Activated T-cell treated with anti-CD3 and anti-CD28 coated beads, Interleukin-2, amount 50 U/mL, for 24 hours (primary cell): ENCODE data around the gene HRH3.

ENCODE experiments used
- DNase-seq: peaks from one replicate; pipeline ENCODE4 v3.0.0-alpha.2; 2020
- H3K27ac Mint-ChIP-seq: 2 replicates; pipeline ENCODE4 v1.8.0; 2020; ENCODE audit warnings: mild to moderate bottlenecking, mixed read lengths
- H3K27me3 Mint-ChIP-seq: 2 replicates; pipeline ENCODE4 v1.8.0; 2020; ENCODE audit warnings: mixed read lengths
- H3K36me3 Mint-ChIP-seq: 2 replicates; pipeline ENCODE4 v1.8.0; 2020; ENCODE audit warnings: low read depth, mixed read lengths
- H3K4me1 Mint-ChIP-seq: 2 replicates; pipeline ENCODE4 v1.8.0; 2020; ENCODE audit warnings: low read depth, mixed read lengths
- H3K4me3 Mint-ChIP-seq: 2 replicates; pipeline ENCODE4 v1.8.0; 2020; ENCODE audit warnings: mild to moderate bottlenecking, moderate library complexity, mixed read lengths
- H3K9me3 Mint-ChIP-seq: 2 replicates; pipeline ENCODE4 v1.8.0; 2020; ENCODE audit warnings: mixed read lengths

The HRH3 gene

GRCh38 chr20:62219992-62220665, at the start of gene HRH3:
HRH3 (minus strand) TSS chr20:62220278; CDS start chr20:62219970, 308 bp downstream.
- no peaks in the 10 kb centered on the region for H3K9me3 Mint-ChIP-seq
- peak; percentile 70 for DNase-seq
- H3K4me1 Mint-ChIP-seq: peaks cover 5% of the 10 kb centered on the region
- no peaks in the 10 kb centered on the region for H3K36me3 Mint-ChIP-seq
- H3K27ac Mint-ChIP-seq: no peak within 1 kb of the TSS
- no peak within 1 kb of the TSS for H3K4me3 Mint-ChIP-seq
- H3K27me3 Mint-ChIP-seq: peaks cover 69% of the 10 kb centered on the region

- DNase-seq: no peak
- Mint-ChIP-seq H3K9me3 (no peaks in the 10 kb centered on the region), H3K4me3 (no peak overlapping the region), H3K4me1 (no peaks in the 10 kb centered on the region), H3K27me3 (no peaks in the 10 kb centered on the region), H3K27ac (no peak overlapping the region), H3K36me3 (peaks cover 60% of the 10 kb centered on the region)
These were observed 49.8 kb upstream of the HRH3 start for GRCh38 chr20:62269871-62270270.

GRCh38 chr20:62269378-62269777, 49.3 kb upstream of the HRH3 start:
- no peaks in the 10 kb centered on the region for H3K27me3 Mint-ChIP-seq
- no peaks in the 10 kb centered on the region for H3K4me1 Mint-ChIP-seq
- H3K9me3 Mint-ChIP-seq: no peaks in the 10 kb centered on the region
- DNase-seq: no peak
- peaks cover 60% of the 10 kb centered on the region for H3K36me3 Mint-ChIP-seq
- H3K27ac Mint-ChIP-seq: no peak overlapping the region
- H3K4me3 Mint-ChIP-seq: no peak overlapping the region

- Mint-ChIP-seq H3K27ac (no peak overlapping the region), H3K36me3 (peaks cover 57% of the 10 kb centered on the region), H3K9me3 (no peaks in the 10 kb centered on the region), H3K4me3 (no peak overlapping the region), H3K4me1 (no peaks in the 10 kb centered on the region), H3K27me3 (no peaks in the 10 kb centered on the region)
- DNase-seq: no peak
These were observed 48.3 kb upstream of the HRH3 start for GRCh38 chr20:62268228-62268900.

GRCh38 chr20:62267543-62267942, 47.5 kb upstream of the HRH3 start:
- no peak for DNase-seq
- Mint-ChIP-seq H3K27me3 (no peaks in the 10 kb centered on the region), H3K27ac (no peak overlapping the region), H3K4me3 (no peak overlapping the region), H3K9me3 (no peaks in the 10 kb centered on the region), H3K36me3 (peaks cover 56% of the 10 kb centered on the region), H3K4me1 (no peaks in the 10 kb centered on the region)

GRCh38 chr20:62266851-62267250, 46.8 kb upstream of the HRH3 start:
- peaks cover 56% of the 10 kb centered on the region for H3K36me3 Mint-ChIP-seq
- H3K27me3 Mint-ChIP-seq: no peaks in the 10 kb centered on the region
- no peak for DNase-seq
- no peak overlapping the region for H3K27ac Mint-ChIP-seq
- no peak overlapping the region for H3K4me3 Mint-ChIP-seq
- no peaks in the 10 kb centered on the region for H3K9me3 Mint-ChIP-seq
- H3K4me1 Mint-ChIP-seq: no peaks in the 10 kb centered on the region

GRCh38 chr20:62266340-62266739, 46.3 kb upstream of the HRH3 start:
- DNase-seq: no peak
- Mint-ChIP-seq H3K27ac (no peak overlapping the region), H3K36me3 (peaks cover 56% of the 10 kb centered on the region), H3K4me3 (no peak overlapping the region), H3K27me3 (no peaks in the 10 kb centered on the region), H3K4me1 (no peaks in the 10 kb centered on the region), H3K9me3 (no peaks in the 10 kb centered on the region)

- no peaks in the 10 kb centered on the region for H3K9me3 Mint-ChIP-seq
- H3K27ac Mint-ChIP-seq: no peak overlapping the region
- no peak for DNase-seq
- H3K4me3 Mint-ChIP-seq: no peak overlapping the region
- peaks cover 63% of the 10 kb centered on the region for H3K36me3 Mint-ChIP-seq
- H3K4me1 Mint-ChIP-seq: no peaks in the 10 kb centered on the region
- no peaks in the 10 kb centered on the region for H3K27me3 Mint-ChIP-seq
These were observed 45.3 kb upstream of the HRH3 start for GRCh38 chr20:62265365-62265764.

- DNase-seq: no peak
- Mint-ChIP-seq H3K4me1 (no peaks in the 10 kb centered on the region), H3K9me3 (no peaks in the 10 kb centered on the region), H3K4me3 (no peak overlapping the region), H3K27ac (no peak overlapping the region), H3K36me3 (peaks cover 78% of the 10 kb centered on the region), H3K27me3 (no peaks in the 10 kb centered on the region)
These were observed 43.3 kb upstream of the HRH3 start for GRCh38 chr20:62263396-62263795.

- Mint-ChIP-seq H3K4me3 (no peak overlapping the region), H3K4me1 (no peaks in the 10 kb centered on the region), H3K27me3 (no peaks in the 10 kb centered on the region), H3K27ac (no peak overlapping the region), H3K36me3 (peaks cover 82% of the 10 kb centered on the region), H3K9me3 (no peaks in the 10 kb centered on the region)
- no peak for DNase-seq
These were observed 42.0 kb upstream of the HRH3 start for GRCh38 chr20:62262064-62262463.

- Mint-ChIP-seq H3K4me1 (peaks cover 7% of the 10 kb centered on the region), H3K9me3 (no peaks in the 10 kb centered on the region), H3K4me3 (no peak overlapping the region), H3K27me3 (no peaks in the 10 kb centered on the region), H3K27ac (no peak overlapping the region), H3K36me3 (peaks cover 74% of the 10 kb centered on the region)
- DNase-seq: no peak
These were observed 39.2 kb upstream of the HRH3 start for GRCh38 chr20:62259294-62259565.

GRCh38 chr20:62258499-62259293, 38.6 kb upstream of the HRH3 start:
- H3K4me3 Mint-ChIP-seq: no peak overlapping the region
- H3K4me1 Mint-ChIP-seq: peaks cover 10% of the 10 kb centered on the region
- H3K9me3 Mint-ChIP-seq: no peaks in the 10 kb centered on the region
- H3K27ac Mint-ChIP-seq: no peak overlapping the region
- DNase-seq: no peak
- H3K36me3 Mint-ChIP-seq: peaks cover 73% of the 10 kb centered on the region
- no peaks in the 10 kb centered on the region for H3K27me3 Mint-ChIP-seq

- DNase-seq: no peak
- peaks cover 21% of the 10 kb centered on the region for H3K4me1 Mint-ChIP-seq
- no peaks in the 10 kb centered on the region for H3K27me3 Mint-ChIP-seq
- H3K9me3 Mint-ChIP-seq: no peaks in the 10 kb centered on the region
- peaks cover 53% of the 10 kb centered on the region for H3K36me3 Mint-ChIP-seq
- no peak overlapping the region for H3K27ac Mint-ChIP-seq
- no peak overlapping the region for H3K4me3 Mint-ChIP-seq
These were observed 35.9 kb upstream of the HRH3 start for GRCh38 chr20:62255976-62256375.

- DNase-seq: no peak
- H3K27ac Mint-ChIP-seq: no peak overlapping the region
- H3K36me3 Mint-ChIP-seq: peaks cover 35% of the 10 kb centered on the region
- no peaks in the 10 kb centered on the region for H3K27me3 Mint-ChIP-seq
- H3K4me1 Mint-ChIP-seq: peaks cover 25% of the 10 kb centered on the region
- H3K9me3 Mint-ChIP-seq: no peaks in the 10 kb centered on the region
- no peak overlapping the region for H3K4me3 Mint-ChIP-seq
These were observed 34.1 kb upstream of the HRH3 start for GRCh38 chr20:62254021-62254724.
